GM12875 (cell line): ENCODE results near the gene PDZD2.

ENCODE experiments used
- H3K4me3 ChIP-seq: one replicate; pipeline ENCODE4 v1.5.1; 2011; ENCODE audit warnings: low read depth, low read length, control low read depth
- CTCF ChIP-seq: IDR thresholded peaks from 2 replicates; pipeline ENCODE4 v1.5.1; 2011; ENCODE audit warnings: low read depth, mild to moderate bottlenecking, control low read depth, inconsistent platforms, low read length, moderate library complexity, borderline replicate concordance; ENCODE audit not compliant: insufficient read depth

Gene PDZD2

GRCh38 chr5:32130865-32131264, 491.9 kb downstream of the PDZD2 start:
- TF ChIP-seq CTCF: no peak
- H3K4me3 ChIP-seq: no peak overlapping the region

GRCh38 chr5:32131604-32132003, 492.7 kb downstream of the PDZD2 start:
- no peak overlapping the region for H3K4me3 ChIP-seq
- TF ChIP-seq CTCF: no peak

- no peak overlapping the region for H3K4me3 ChIP-seq
- no peak for TF ChIP-seq CTCF
Observed at GRCh38 chr5:32132757-32133156, 493.8 kb downstream of the PDZD2 start.

- no peak overlapping the region for H3K4me3 ChIP-seq
- no peak for TF ChIP-seq CTCF
Observed at GRCh38 chr5:32135086-32135485, 496.2 kb downstream of the PDZD2 start.

- no peak overlapping the region for H3K4me3 ChIP-seq
- no peak for TF ChIP-seq CTCF
Observed at GRCh38 chr5:32136342-32136741, 497.4 kb downstream of the PDZD2 start.

GRCh38 chr5:32138839-32139493, 500.0 kb downstream of the PDZD2 start:
- TF ChIP-seq CTCF: no peak
- H3K4me3 ChIP-seq: no peak overlapping the region

GRCh38 chr5:32143617-32144377, 504.9 kb downstream of the PDZD2 start:
- no peak for TF ChIP-seq CTCF

More at GRCh38 chr5:32143617-32144377, 504.9 kb downstream of the PDZD2 start:
- no peak overlapping the region for H3K4me3 ChIP-seq
